ENCODE measurements around the gene ARCN1. TPM values are rescaled to one million over a fixed set of nuclear protein-coding genes. Genes with fewer than 3 reads are reported as not detected.

ARCN1 gene
- total and polyA plus RNA-seq, 2 donors (not counting 3 experiments of a cell fraction or from before 2014, with no cell fraction given): 172 to 180 TPM

GRCh38 chr11:118560806-118561205, 11.4 kb upstream of the ARCN1 start:
- no peak for DNase-seq (ENCODE audit: low read depth, low spot score)
- Histone ChIP-seq H3K27ac (ENCODE audit: insufficient read depth, low read depth, low read length) (no peak overlapping the region), H3K79me2 (ENCODE audit: control insufficient read depth, insufficient read depth, low read length) (no peaks in the 10 kb centered on the region), H3K9me3 (replicated peaks; ENCODE audit: control insufficient read depth, insufficient read depth, low read length) (no peaks in the 10 kb centered on the region), H3K9ac (replicated peaks; ENCODE audit: extremely low read depth, insufficient read depth, low read length) (no peak overlapping the region), H3K27me3 (ENCODE audit: control insufficient read depth in 2 of 2, insufficient read depth in 2 of 2, low read length in 2 of 2) (no peaks in the 10 kb centered on the region), H3K36me3 (ENCODE audit: control insufficient read depth in 2 of 2, extremely low read depth in 1 of 2, insufficient read depth in 2 of 2, low read length in 2 of 2) (peaks cover 0 to 2% of the 10 kb centered on the region in 2 experiments), H3K4me3 (replicated peaks in 1 of 3; ENCODE audit: insufficient read depth in 1 of 3, low read depth in 1 of 3, low read length in 3 of 3) (no peak overlapping the region), H2AFZ (ENCODE audit: low read depth, low read length) (no peak overlapping the region), H3K9me1 (replicated peaks; ENCODE audit: control insufficient read depth, extremely low read depth, insufficient read depth, low read length) (no peaks in the 10 kb centered on the region), H3K4me2 (ENCODE audit: insufficient read depth, low read length) (no peak overlapping the region), H3K4me1 (ENCODE audit: control insufficient read depth, extremely low read depth, insufficient read depth, low read length) (peaks cover 5% of the 10 kb centered on the region), H4K20me1 (replicated peaks; ENCODE audit: control insufficient read depth, extremely low read depth, insufficient read depth, low read length) (no peaks in the 10 kb centered on the region)
- FAIRE-seq: no peak
- TF ChIP-seq POLR2A (IDR thresholded peaks at IDR 0.05; ENCODE audit: low read depth, low read length) (no peak), EZH2 (IDR thresholded peaks at IDR 0.05; ENCODE audit: borderline replicate concordance, low read depth, low read length, severe bottlenecking) (no peak), POLR2AphosphoS5 (IDR thresholded peaks at IDR 0.05; ENCODE audit: insufficient read depth, low read depth, low read length) (no peak), GATA2 (IDR thresholded peaks at IDR 0.05; ENCODE audit: insufficient read depth, insufficient read length, low read depth, low read length) (no peak), MAX (IDR thresholded peaks at IDR 0.05; ENCODE audit: insufficient read depth, insufficient read length) (no peak), FOS (IDR thresholded peaks at IDR 0.05; ENCODE audit: borderline replicate concordance, insufficient read depth, low read length) (no peak), JUN (IDR thresholded peaks at IDR 0.05; ENCODE audit: borderline replicate concordance, insufficient read depth, insufficient read length, low read depth) (no peak), MYC (IDR thresholded peaks at IDR 0.05; ENCODE audit: low read depth, low read length) (no peak)
- TF ChIP-seq, protein P1, sequence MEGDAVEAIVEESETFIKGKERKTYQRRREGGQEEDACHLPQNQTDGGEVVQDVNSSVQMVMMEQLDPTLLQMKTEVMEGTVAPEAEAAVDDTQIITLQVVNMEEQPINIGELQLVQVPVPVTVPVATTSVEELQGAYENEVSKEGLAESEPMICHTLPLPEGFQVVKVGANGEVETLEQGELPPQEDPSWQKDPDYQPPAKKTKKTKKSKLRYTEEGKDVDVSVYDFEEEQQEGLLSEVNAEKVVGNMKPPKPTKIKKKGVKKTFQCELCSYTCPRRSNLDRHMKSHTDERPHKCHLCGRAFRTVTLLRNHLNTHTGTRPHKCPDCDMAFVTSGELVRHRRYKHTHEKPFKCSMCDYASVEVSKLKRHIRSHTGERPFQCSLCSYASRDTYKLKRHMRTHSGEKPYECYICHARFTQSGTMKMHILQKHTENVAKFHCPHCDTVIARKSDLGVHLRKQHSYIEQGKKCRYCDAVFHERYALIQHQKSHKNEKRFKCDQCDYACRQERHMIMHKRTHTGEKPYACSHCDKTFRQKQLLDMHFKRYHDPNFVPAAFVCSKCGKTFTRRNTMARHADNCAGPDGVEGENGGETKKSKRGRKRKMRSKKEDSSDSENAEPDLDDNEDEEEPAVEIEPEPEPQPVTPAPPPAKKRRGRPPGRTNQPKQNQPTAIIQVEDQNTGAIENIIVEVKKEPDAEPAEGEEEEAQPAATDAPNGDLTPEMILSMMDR (IDR thresholded peaks at IDR 0.05; ENCODE audit: extremely low read depth in 1 of 2, insufficient read depth in 1 of 2, low read depth in 1 of 2, low read length in 2 of 2): no peak
- intact Hi-C loops (cut with micrococcal nuclease) (loop anchor here (10.0 kb wide), 1 partner anchor 46 kb away; no protein-coding TSS in a partner anchor), dilution Hi-C loops (cut with MboI; ENCODE audit: extremely low pct_ligation_motif_present, low sequenced_read_pairs) (no loop called here)
- CTCF ChIA-PET: no interaction called here
- POLR2A ChIA-PET: no interaction called here
- BruUV-seq (replicated peaks): no TSS peak

All from endothelial cell of umbilical vein (primary cell).